H9 (cell line): ENCODE data around the gene SEPTIN3. TPM values are rescaled to one million over a fixed set of nuclear protein-coding genes. Genes with fewer than 3 reads are reported as not detected.
A peak's percentile ranks its signal among the peaks of the same experiment; 100 is the strongest.

Source experiments
- DNase-seq: peaks from one replicate; pipeline ENCODE4 v3.0.0-alpha.2; 2017
- H2AFZ ChIP-seq: one replicate; pipeline ENCODE4 v1.6.1; 2013; ENCODE audit warnings: mild to moderate bottlenecking, low read length, control low read depth, moderate library complexity
- H2AK5ac ChIP-seq: 2 replicates; pipeline ENCODE4 v1.6.1; 2013; ENCODE audit warnings: low read length, control low read depth, mixed read lengths; ENCODE audit not compliant: insufficient read length
- H2BK120ac ChIP-seq: one replicate; pipeline ENCODE4 v1.6.1; 2013; ENCODE audit warnings: low read depth, mild to moderate bottlenecking, low read length, control low read depth, inconsistent platforms; ENCODE audit not compliant: poor library complexity, severe bottlenecking
- H2BK12ac ChIP-seq: 2 replicates; pipeline ENCODE4 v1.6.1; 2013; ENCODE audit warnings: low read length, control low read depth, mixed read lengths, low read depth; ENCODE audit not compliant: insufficient read length
- H2BK15ac ChIP-seq: 2 replicates; pipeline ENCODE4 v1.6.1; 2013; ENCODE audit warnings: low read depth, low read length, control low read depth
- H2BK20ac ChIP-seq: one replicate; pipeline ENCODE4 v1.6.1; 2013; ENCODE audit warnings: low read depth, mild to moderate bottlenecking, low read length, control low read depth, inconsistent platforms; ENCODE audit not compliant: poor library complexity, severe bottlenecking
- H2BK5ac ChIP-seq: 2 replicates; pipeline ENCODE4 v1.6.1; 2013; ENCODE audit warnings: low read length, control low read depth, mixed read lengths; ENCODE audit not compliant: insufficient read length
- H3K14ac ChIP-seq: 2 replicates; pipeline ENCODE4 v1.6.1; 2013; ENCODE audit warnings: low read length, control low read depth; ENCODE audit not compliant: insufficient read depth
- H3K18ac ChIP-seq: 2 replicates; pipeline ENCODE4 v1.6.1; 2013; ENCODE audit warnings: low read depth, mild to moderate bottlenecking, mixed read lengths, low read length, control low read depth; ENCODE audit not compliant: insufficient read length
- H3K23ac ChIP-seq: 2 replicates; pipeline ENCODE4 v1.6.1; 2013; ENCODE audit warnings: low read length, control low read depth, mixed read lengths, low read depth; ENCODE audit not compliant: insufficient read length
- H3K23me2 ChIP-seq: 2 replicates; pipeline ENCODE4 v1.6.1; 2013; ENCODE audit warnings: low read depth, mild to moderate bottlenecking, mixed read lengths, low read length, control low read depth; ENCODE audit not compliant: insufficient read length, poor library complexity, severe bottlenecking
- H3K27ac ChIP-seq: 2 replicates; pipeline ENCODE4 v1.5.1; 2013; ENCODE audit warnings: low read length, control low read depth, mixed read lengths, low read depth; ENCODE audit not compliant: insufficient read length
- H3K27me3 ChIP-seq: 2 replicates; pipeline ENCODE4 v1.6.1; 2013; ENCODE audit warnings: low read length, control low read depth, inconsistent platforms; ENCODE audit not compliant: insufficient read depth
- H3K4ac ChIP-seq: 2 replicates; pipeline ENCODE4 v1.6.1; 2013; ENCODE audit warnings: low read depth, mild to moderate bottlenecking, control low read depth, inconsistent platforms, low read length, moderate library complexity
- H3K4me1 ChIP-seq: 2 replicates; pipeline ENCODE4 v1.6.1; 2013; ENCODE audit warnings: low read length, control low read depth, inconsistent platforms; ENCODE audit not compliant: insufficient read depth
- H3K4me2 ChIP-seq: 2 replicates; pipeline ENCODE4 v1.6.1; 2013; ENCODE audit warnings: low read length, control low read depth, mixed read lengths; ENCODE audit not compliant: insufficient read length, insufficient read depth
- H3K56ac ChIP-seq: 2 replicates; pipeline ENCODE4 v1.6.1; 2013; ENCODE audit warnings: low read depth, mild to moderate bottlenecking, mixed read lengths, low read length, control low read depth; ENCODE audit not compliant: insufficient read length
- H3K79me1 ChIP-seq: 2 replicates; pipeline ENCODE4 v1.6.1; 2013; ENCODE audit warnings: low read depth, mild to moderate bottlenecking, moderate library complexity, low read length, control low read depth, inconsistent platforms; ENCODE audit not compliant: insufficient read depth, poor library complexity, severe bottlenecking
- H3K79me2 ChIP-seq: 2 replicates; pipeline ENCODE4 v1.6.1; 2013; ENCODE audit warnings: low read length, control low read depth, inconsistent platforms; ENCODE audit not compliant: insufficient read depth
- H3K9ac ChIP-seq: 2 replicates; pipeline ENCODE4 v1.6.1; 2013; ENCODE audit warnings: low read length, control low read depth, mixed read lengths; ENCODE audit not compliant: insufficient read length; ENCODE audit errors: extremely low read depth
- H3K9me3 ChIP-seq: one replicate; pipeline ENCODE4 v1.6.1; 2013; ENCODE audit warnings: low read depth, low read length, inconsistent platforms; ENCODE audit not compliant: control insufficient read depth
- H3T11ph ChIP-seq: one replicate; pipeline ENCODE4 v1.6.1; 2013; ENCODE audit warnings: mild to moderate bottlenecking, low read length, control low read depth, inconsistent platforms
- H4K20me1 ChIP-seq: one replicate; pipeline ENCODE4 v1.6.1; 2013; ENCODE audit not compliant: control insufficient read depth, insufficient read length, insufficient read depth
- H4K5ac ChIP-seq: 2 replicates; pipeline ENCODE4 v1.6.1; 2013; ENCODE audit warnings: low read depth, mild to moderate bottlenecking, mixed read lengths, low read length, control low read depth; ENCODE audit not compliant: insufficient read length
- H4K8ac ChIP-seq: replicated peaks from 2 replicates; pipeline ENCODE4 v1.6.1; 2013; ENCODE audit warnings: low read length, control low read depth, mixed read lengths, low read depth; ENCODE audit not compliant: insufficient read length
- H4K91ac ChIP-seq: 2 replicates; pipeline ENCODE4 v1.6.1; 2013; ENCODE audit warnings: low read depth, mild to moderate bottlenecking, moderate library complexity, mixed read lengths, low read length, control low read depth; ENCODE audit not compliant: insufficient read length
- H3K27ac Mint-ChIP-seq, 3 experiments: 2 replicates in 2 of 3; 3 replicates in 1 of 3; pipeline ENCODE4 v1.8.0; 2020 to 2021; ENCODE audit warnings: mixed read lengths in 3 of 3, mild to moderate bottlenecking in 1 of 3, moderate library complexity in 1 of 3
- H3K27me3 Mint-ChIP-seq: 2 replicates; pipeline ENCODE4 v1.8.0; 2021; ENCODE audit warnings: low read depth, mild to moderate bottlenecking, moderate library complexity, mixed read lengths
- H3K36me3 Mint-ChIP-seq, 3 experiments: 2 replicates in 2 of 3; 3 replicates in 1 of 3; pipeline ENCODE4 v1.8.0; 2020 to 2021; ENCODE audit warnings: low read depth in 3 of 3, mixed read lengths in 3 of 3; ENCODE audit not compliant: insufficient read depth in 1 of 3
- H3K4me1 Mint-ChIP-seq, 2 experiments: 2 replicates each; pipeline ENCODE4 v1.8.0; 2020; ENCODE audit warnings: mixed read lengths in 2 of 2
- H3K4me3 Mint-ChIP-seq, 2 experiments: 2 replicates in 1 of 2; 3 replicates in 1 of 2; pipeline ENCODE4 v1.8.0; 2020 to 2021; ENCODE audit warnings: mild to moderate bottlenecking in 2 of 2, mixed read lengths in 2 of 2, moderate library complexity in 1 of 2
- H3K9me3 Mint-ChIP-seq, 2 experiments: 2 replicates in 1 of 2; 3 replicates in 1 of 2; pipeline ENCODE4 v1.8.0; 2020; ENCODE audit warnings: mild to moderate bottlenecking in 2 of 2, mixed read lengths in 2 of 2, moderate library complexity in 1 of 2
- CTCF ChIP-seq: fragments of 200-600 bp; sonication (generic); conservative IDR thresholded peaks from 3 replicates; pipeline ENCODE4 v1.8.0; 2021; ENCODE audit warnings: antibody characterized with exemption, mild to moderate bottlenecking
- WGBS: extraction: QIAGEN DNeasy Blood & Tissue Kit; methylation state at CpG from one replicate; pipeline ENCODE4 v1.1.7; 2013; ENCODE audit warnings: missing lambda C conversion rate, low lambda C conversion rate, mixed read lengths; ENCODE audit not compliant: insufficient read length; ENCODE audit errors: extremely low coverage; 5-methylcytosine and 5-hydroxymethylcytosine counted together
- long read RNA-seq: library from polyadenylated mRNA; unstranded; transcript quantifications from one replicate; pipeline ENCODE4 v2.0.0, GENCODE V29; 2020
- total RNA-seq: library from RNA; stranded (reverse); gene quantifications from 2 replicates; pipeline ENCODE4 v1.2.1, GENCODE V29; 2021

The SEPTIN3 gene
- 32.4 and 33.3 TPM in 2 replicates for total RNA-seq
- long read RNA-seq, partial matches to known transcripts = 0 of 8 reads
- long read RNA-seq, other reads (novel, unspliced or antisense) = 8 of 8 reads

- H2BK12ac ChIP-seq = no peak within 1 kb of the TSS
- WGBS = no CpG with 5 or more reads among the region's 8 CpGs
- no peaks in the 10 kb centered on the region; the same call in 1 of the 2 replicates for H3K27me3 ChIP-seq
- H3K4ac ChIP-seq = no peak within 1 kb of the TSS
- Mint-ChIP-seq H3K36me3 (peaks cover 2 to 3% (median 3%) of the 10 kb centered on the region in 3 experiments; a peak in 2 of 7 replicates), H3K27me3 (peaks cover 47% of the 10 kb centered on the region), H3K9me3 (peaks cover 4 to 5% of the 10 kb centered on the region in 2 experiments; a peak in 4 of 5 replicates), H3K27ac (peak within 1 kb of the TSS in 2 of 3 experiments; percentile 48 to 73; a peak in 2 of 7 replicates), H3K4me3 (peak within 1 kb of the TSS in 1 of 2 experiments; percentile 23; a peak in 1 of 5 replicates), H3K4me1 (peaks cover 24 to 31% of the 10 kb centered on the region in 2 experiments)
- H2BK20ac ChIP-seq = no peak within 1 kb of the TSS
- H2BK120ac ChIP-seq = no peak within 1 kb of the TSS
- no peak within 1 kb of the TSS for H2AFZ ChIP-seq
- no peaks in the 10 kb centered on the region for H3K79me1 ChIP-seq
- no peaks in the 10 kb centered on the region for H3K9me3 ChIP-seq
- H3K9ac ChIP-seq = no peak within 1 kb of the TSS
- no peak within 1 kb of the TSS for H3K27ac ChIP-seq
- no peak within 1 kb of the TSS for H2BK15ac ChIP-seq
- no peak within 1 kb of the TSS for H2BK5ac ChIP-seq
- no peak within 1 kb of the TSS for H3T11ph ChIP-seq
- TF ChIP-seq CTCF = no peak
- H4K5ac ChIP-seq = no peak within 1 kb of the TSS
- no peak within 1 kb of the TSS for H3K23ac ChIP-seq
- no peaks in the 10 kb centered on the region for H4K20me1 ChIP-seq
- no peak within 1 kb of the TSS; the same call in 1 of the 2 replicates for H3K14ac ChIP-seq
- H3K4me2 ChIP-seq = no peak within 1 kb of the TSS
- DNase-seq = no peak
- H4K91ac ChIP-seq = no peak within 1 kb of the TSS
- no peak within 1 kb of the TSS for H3K18ac ChIP-seq
- H3K79me2 ChIP-seq = no peaks in the 10 kb centered on the region
- H4K8ac ChIP-seq = no peak within 1 kb of the TSS
- H3K4me1 ChIP-seq = peaks cover 2% of the 10 kb centered on the region; the same call in 1 of the 2 replicates
- H2AK5ac ChIP-seq = no peak within 1 kb of the TSS
- no peak within 1 kb of the TSS for H3K56ac ChIP-seq
- no peaks in the 10 kb centered on the region for H3K23me2 ChIP-seq
Observed at GRCh38 chr22:41969110-41969646, at the start of gene SEPTIN3. Gene SEPTIN3 (plus strand): TSS chr22:41969443. CDS start chr22:41971493, 2,050 bp downstream.
